KG1 (cell line): ENCODE data around the gene CKLF.

Source experiments
- DNase-seq: peaks from one replicate; lab custom pipeline; 2025; lab: John Stamatoyannopoulos, UW

Gene CKLF

DNA sequence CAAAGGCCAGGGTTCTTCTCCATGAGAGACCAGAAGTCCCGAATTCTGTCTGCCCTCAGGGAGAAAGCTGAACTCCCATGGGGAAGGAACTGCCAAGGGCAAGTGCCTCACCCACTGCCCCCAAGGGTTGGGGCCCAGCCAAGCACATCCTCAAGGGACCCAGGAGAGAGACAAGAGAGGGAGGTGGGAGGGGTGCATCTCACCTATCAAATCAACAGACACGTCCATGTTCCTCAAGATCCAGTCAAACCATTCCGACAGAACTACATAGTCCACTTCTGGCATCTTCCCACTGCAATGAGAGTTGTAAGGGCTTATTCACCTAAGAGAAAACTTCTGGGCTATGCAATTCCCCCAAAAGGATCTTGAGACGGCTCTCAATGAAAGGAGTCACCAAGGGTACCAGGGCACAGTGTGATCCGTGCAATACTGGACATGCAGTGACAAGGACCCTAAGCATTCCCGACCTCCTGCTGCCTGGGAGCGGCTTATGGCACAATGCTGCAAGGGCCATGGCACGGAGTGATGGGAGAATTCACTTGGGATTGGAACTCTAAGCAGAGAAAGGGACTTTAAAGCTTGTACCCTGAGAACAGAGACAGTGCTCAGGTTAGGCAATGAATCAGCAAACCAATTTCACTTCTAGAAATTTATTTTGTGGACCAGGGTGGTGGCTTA lies 34.7 kb upstream of the CKLF start:
- no peak for DNase-seq

DNA sequence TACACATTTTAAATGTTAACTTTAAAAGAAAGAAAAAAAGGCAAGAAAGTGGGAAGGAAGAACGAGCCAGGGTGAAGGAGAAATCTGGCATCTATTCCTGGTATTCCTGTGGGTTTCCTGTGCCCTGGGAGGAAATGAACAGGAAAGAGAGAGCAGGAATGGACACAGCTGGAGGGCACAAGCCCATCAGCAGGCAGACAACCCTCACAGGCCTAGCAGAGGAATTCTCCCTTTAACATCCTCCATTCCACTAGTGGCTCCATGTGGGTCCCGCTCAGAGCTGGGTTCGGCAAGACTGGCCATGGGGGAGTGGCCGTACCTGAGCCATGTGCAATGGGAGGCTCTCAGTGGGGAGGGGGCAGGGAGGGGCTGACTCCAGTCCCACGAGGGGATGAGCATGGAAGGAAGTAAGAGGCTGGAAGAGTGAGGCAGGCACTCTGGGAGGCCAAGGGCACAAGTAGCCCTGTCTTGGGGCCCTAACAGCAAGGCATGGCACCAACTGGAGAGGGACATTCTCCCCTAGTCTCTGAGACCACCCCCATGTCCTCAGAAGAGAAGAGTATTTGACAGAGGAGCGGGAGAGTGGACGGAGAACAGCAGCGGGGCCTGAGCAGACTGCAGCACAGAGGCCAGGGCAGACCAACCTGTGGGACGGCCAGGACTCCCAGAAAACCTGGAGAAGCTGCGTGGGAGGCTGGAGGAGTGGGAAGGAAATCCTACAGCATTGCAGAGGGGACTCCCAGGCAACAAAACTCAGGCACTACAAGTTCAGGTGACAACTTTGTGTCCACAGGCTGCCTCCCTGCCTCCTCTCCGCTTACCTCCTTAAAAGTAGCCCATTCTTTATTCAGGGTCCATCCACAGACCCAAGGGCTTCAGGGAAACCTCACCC lies 32.6 kb upstream of the CKLF start:
- DNase-seq: no peak

DNA sequence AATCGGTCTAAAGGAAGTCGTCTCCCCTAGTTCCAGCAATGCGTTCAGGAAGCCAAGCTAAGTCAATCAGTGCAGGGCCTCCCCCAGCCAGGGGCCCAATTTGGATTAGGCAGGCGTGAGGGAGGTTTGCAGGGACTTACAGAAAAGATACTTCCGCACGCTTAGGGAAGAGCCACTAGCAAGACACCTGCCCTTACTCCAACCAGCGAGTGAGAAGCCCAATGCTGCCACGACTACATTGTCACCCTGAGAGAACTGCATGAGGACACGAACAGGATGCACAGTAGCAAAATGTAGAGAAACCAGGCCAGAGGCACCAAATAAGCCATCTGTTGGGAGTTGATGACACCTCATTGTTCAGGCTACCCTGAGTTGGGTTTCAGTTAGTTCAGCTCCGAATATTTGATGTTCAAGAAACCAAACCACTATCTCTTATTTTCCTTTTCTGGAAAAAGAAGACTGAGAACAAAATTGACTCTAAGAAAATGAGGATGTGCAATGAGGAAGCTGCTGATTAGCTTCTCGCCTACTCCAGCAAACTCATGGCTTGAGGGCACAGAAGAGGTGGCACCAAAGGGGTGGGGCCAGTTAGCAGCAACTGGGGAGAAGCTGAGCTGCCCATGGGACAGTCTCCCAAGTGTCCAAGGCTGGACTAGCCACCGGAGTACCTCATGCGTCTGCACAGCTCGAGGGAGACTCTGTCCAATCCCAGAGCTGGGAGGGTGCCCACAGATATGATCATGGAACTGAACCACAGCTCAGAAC lies 31.8 kb upstream of the CKLF start:
- DNase-seq: peak; percentile 61

DNA sequence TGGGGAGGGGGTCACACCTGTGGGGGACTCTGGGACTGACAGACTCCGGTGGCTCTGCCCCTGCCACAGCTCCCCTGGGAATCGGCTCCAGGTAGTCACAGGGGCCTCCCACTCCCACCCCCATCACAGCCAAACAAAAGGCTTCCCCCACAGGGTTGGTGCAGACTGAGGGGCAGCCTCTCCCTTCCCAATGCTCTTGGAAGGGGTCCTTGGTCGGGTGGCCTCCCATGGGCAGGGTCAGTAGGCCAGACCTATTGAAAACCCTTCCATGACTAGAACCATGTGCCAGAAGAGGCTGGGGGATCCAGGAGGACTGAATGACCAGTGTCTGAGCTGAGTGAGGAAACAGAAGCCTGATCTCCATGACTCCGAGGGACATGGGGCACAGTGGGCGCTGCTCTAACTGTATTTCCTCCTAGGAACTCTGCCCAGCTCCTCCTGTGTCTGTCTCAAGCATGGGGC lies 31.1 kb upstream of the CKLF start:
- DNase-seq: no peak

DNA sequence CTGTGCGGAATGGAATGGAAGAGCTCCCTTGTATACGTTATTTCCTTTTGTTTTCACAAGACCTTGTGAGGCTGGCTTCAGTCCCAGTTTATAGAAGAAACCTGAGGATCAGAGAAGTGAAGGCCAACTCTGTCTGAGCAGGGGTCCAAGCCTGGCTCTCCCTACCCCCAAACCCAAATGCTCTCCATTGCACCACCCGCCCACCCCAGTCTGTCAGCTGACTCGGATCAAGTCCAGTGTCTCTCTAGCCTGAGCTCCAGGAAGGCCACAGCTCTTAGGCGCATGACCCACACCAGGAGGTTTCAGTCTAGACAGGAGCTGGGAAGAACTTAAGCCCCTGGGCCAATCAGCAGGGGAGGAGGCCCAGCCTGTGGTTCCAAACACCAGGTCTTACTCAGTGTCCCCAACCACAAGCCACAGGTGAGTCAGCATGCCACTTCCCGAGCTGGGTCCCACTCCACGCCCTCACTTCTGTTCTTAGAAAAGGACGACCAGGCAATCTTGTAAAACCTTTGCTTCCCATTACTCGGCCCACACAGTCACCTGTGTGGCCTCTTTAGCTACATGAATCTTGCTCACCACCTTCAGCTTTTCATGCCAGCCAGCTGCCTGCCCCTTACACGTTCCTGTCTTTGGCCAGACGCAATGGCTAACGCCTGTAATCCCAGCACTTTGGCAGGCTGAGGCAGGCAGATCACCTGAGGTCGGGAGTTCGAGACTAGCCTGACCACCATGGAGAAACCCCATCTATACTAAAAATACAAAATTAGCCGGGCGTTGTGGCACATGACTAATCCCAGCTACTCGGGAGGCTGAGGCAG lies 30.2 kb upstream of the CKLF start:
- peak; percentile 61 for DNase-seq

DNA sequence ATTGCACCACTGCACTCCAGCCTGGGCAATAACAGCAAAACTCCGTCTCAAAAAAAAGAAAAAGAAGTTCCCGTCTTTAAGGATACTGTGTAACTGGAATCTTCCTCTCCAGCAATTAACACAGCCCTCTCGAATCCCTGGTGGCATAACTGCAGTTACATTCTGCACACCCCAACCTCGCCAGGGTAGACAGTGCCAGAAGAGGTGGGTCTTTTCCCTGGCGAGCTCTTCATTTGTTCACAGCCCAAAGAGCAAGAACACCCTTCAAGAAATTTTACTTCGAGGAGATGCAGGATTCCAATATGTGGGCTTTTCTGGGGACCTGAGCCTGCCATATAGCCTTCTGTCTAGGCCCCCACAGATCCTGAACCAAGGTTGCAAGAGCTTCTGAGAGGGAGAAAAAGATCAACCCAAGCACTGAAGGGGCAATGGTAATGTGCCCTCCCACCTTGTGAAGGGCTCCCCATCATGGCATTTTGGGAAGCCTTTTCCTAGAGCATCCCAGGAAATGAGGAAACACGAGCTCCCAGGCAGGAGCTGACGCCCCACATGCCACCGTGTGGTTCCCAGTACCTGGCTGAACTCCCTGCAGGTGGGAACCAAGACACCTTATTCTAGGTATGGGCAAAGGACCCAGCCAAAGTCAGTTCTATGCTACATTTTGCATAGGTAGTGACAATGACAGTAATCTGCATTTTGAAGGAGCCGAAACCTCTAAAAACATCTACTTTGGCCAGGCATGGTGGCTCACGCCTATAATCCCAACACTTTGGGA lies 29.4 kb upstream of the CKLF start:
- DNase-seq: no peak

DNA sequence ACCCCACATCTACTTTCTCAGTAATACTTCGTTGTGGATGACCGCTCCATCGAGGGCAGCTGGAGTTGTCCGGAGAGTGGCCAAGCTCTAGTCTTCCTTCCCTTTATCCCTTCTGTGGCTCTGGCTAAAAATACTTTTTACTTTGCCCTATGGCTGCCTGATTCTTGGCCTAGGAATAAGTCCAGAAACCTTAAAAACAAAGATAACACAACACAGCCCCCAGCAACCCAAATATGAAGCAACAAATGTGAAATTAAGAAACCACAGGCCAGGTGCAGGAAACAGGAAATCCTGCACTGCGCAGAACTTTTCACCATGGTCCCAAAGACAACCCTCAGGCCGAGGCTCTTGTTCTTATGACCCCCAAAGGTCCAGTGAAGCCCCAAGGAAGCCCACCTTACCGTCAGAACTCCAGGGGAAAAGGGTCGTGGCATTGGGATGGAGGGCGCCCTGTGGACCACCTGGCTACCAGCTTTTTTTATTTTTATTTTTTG lies 28.5 kb upstream of the CKLF start:
- DNase-seq: peak; percentile 58

DNA sequence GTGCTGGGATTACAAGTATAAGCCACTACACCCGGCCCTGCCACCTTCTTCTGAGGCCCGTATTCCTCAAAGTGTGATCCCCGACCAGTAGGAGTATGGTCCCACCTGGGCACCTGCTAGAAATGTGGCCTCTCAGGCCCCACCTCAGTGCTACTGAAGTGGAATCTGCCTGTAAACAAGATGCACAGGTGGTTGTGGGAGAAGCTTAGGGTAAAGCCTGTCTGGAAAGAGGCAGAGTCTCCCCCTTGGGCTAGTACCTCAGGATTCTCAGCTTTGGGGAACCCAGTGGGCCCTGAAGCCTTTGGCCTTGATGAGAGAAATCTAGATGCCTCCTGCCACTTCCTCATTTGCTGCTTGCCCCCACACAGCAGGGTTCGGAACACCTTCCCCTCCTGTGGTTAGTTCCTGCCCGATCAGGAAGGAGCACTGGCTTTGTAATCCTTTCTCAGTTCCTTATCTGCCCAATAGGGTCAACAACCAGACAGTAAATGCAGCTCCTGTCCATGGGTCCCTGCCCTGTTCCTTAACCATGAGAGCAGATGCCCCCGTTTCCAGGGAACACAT lies 27.7 kb upstream of the CKLF start:
- DNase-seq: peak; percentile 77

DNA sequence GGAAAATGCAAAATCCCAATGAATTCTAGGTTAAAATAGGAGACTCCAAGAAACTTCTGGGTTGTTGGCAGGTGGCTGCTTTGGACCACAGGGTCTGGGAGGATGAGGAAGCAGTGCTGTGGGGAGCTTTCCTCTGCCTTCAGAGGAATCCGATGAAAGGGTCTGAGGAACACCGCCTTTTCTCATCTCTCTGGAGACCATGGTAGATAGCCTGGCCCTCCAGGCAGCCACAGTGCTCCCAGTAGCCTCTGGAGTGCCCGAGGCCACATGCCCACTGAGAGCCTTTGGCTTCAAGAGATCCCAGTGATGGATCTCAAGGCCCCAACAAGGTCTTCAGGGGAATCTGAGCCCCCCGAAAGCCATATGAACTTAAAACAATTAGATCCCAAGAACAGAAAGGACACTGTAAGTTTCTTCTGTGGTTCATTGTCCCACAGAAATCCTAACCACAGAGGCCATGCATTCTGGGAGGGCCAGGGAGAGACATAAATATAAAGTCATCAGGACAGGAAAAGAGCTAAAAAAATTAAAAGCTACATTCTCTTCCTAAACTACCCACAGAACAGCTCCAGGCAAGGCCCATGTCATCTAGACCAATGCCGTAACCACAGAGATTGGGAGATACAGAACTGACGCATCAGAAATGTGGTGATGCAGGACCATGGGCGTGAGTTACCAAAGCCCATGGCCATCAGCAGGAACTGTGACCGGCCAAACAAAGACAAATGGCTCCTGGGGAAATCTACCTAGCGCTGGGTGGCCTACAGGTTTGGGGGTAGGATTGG lies 26.8 kb upstream of the CKLF start:
- peak; percentile 23 for DNase-seq

DNA sequence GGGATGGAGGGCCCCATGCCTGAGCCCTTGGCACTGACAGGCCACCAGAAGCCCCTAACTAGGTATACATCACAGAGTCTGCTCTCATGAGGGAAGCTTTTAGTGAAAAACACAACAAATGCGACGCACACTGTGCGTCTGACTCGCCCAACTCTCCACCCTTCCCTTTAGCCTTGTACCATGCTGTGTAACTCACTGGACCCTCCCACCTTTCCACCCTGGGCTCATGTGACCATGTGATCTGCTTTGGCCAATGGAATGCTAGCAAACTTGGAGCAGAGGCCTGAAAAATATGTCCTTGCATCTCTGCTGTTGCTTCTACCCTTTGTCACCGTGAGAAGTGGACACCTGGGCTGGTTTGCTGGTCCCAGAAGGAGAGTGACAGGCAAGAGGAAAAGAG lies 24.1 kb upstream of the CKLF start:
- no peak for DNase-seq

DNA sequence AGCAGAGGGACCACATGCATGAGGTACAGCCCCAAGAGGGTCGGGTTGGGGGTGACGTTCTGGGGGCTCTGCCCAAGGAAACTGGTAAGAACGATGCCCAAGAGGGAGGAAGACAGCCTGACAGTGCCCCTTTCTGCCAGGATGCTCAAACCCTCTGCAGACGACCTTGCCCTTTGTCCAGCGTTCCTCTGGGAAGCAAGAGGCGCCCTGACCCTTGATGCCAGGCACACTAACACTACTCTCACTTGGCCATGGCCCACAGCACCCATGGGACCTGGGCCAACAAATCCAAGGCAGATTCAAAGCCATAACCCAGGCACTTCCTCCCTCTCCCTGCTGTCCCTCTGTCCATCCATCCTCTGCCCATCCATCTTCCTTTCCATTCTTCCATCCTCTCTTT lies 22.9 kb upstream of the CKLF start:
- no peak for DNase-seq

DNA sequence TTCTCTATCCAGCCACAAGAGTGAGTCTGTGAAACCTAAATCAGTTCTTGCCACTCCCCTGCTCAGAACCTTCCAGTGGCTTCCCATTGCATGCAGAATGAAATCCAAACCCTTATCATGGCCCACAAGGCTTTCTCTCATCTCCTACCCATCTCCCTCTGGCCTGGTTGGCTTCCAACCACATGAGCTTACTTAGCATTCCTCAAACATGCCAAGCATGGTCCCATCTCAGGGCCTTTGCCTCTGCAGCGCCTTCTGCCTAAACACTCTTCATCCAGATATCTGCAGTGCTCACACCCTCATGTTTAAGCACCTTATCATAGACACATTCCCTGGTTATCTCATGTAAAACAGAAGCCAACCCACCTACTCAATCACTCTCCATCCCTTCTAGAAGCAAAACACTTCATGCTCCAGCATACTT lies 18.0 kb upstream of the CKLF start:
- DNase-seq: no peak

DNA sequence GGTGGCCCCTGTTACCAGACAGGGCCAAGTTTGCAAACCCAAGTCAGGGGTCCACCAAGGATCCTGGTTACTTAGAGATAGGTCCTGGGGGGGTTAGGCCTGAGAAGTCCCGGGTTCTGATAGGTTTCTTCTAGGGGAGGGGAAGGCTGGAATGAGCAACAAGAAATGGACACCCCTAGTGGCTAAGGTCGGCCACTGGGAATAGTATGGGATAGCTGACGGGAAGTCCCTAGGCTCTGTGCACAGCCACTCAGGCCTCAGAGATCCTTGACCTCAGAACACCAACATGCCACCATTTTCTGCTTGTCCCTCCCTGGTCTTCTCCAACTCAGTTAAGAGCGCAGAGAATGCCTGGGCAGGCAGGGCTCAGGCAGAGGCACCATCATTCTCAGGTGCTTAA lies 15.9 kb upstream of the CKLF start:
- no peak for DNase-seq

DNA sequence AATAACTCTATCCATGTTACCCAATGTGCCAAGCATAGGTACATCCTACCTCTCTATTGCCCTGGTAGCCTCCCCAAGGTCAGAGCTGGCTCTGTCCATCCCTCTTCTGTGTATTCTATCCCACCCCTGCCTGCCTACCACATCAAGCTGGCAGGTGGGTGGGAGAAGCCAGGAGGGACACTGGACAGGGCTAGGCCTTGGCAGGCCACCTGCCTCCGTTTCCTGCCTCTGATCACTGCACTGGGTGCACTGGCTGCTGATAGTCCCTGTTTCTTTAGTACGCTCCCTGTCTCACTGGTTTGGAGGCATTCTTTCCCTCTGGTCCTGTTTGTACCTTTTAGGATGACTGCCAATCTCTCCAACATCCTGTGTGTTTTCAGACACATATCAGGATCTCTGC lies 15.1 kb upstream of the CKLF start:
- no peak for DNase-seq

DNA sequence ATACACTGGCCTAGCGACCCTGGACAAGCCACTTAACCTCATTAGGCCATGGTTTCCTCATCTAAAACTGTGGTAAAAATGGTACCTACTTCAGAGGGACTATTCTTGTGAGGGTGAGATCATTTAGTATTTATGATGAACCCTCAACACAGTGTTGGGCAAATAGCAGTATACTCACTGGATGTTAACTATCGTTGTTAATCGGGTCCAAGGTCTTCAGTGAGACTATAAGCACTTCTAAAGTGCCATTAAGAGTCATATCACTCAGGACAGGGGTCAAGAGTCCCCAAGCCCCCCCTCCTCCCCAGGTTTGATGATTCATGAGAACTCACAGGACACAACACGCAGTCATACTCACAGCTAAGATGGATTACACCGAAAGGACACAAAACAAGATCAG lies 13.5 kb upstream of the CKLF start:
- DNase-seq: no peak

DNA sequence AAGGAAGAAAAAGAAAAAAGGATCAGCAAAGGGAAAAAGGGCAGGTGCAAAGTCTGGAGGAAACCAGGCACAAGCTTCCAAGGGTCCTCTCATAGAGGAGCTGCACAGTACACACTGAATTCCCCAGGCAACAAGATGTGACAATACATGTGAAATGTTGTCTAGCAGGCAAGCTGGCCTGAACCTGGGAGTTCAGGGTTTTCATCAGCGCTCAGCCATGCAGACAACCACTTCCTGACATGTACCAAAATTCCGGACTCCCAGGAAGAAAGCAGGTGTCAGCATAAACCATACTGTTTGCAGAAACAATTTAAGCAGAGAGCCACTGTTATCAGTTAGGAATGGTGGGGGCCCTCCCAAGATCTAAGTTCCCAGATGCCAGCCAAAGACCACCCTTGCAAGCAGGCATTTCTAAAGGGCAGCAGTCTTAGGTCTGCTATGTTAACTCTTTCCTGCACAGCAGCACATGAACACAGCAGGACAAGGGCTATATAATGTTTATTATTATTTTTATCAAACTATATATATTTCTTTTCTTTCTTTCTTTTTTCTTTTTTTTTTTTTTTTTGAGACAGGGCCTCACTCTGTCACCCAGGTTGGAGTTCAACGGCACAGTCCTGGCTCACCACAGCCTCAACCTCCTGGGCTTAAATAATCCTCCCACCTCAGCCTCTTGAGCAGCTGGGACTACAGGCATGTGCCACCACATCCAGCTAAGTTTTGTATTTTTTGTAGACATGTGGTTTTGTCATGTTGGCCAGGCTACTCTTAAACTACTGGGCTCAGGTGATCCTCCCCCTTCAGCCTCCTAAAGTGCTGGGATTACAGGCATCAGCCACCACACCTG lies 12.5 kb upstream of the CKLF start:
- no peak for DNase-seq

DNA sequence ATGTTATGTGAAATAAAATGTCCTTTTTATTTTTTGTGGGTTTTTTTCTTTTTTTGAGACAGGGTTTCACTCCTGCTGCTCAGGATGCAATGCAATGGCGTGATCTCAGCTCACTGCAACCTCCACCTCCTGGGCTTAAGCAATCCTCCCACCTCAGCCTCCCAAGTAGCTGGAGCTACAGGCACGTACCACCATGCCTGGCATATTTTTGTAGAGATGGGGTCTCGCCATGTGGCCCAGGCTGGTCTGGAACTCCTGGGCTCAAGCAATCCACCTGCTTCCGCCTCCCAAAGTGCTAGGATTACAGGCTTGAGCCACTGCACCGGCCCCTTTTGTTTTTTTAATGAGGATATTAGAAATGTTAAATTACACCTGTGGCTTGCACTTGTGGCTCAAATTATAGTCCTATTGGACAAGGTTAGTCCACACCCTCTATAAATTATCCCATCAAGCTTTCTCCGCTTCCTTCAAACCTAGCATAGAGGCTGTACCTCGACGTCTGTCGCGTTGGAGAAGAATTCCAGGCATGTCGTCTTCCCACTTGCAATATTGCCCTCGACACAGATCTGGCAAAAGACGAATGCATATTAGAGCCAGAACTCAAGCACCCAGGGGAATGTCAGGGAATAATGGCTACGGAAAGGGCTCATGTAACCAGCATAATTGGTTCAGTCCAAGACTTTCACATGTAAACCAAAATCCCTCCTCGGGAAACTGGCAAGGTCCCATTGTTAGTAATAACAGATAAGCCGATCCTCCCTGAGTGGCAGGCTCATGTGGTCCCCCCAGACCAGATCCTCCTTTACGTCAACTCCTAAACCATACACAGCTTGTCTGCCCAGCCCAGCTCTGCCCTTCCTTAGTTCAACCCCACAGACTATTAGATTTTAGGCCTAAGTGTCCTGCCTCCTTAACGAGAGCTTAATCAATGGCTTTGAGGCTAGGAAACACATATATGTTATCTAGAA lies 10.7 kb upstream of the CKLF start:
- no peak for DNase-seq

DNA sequence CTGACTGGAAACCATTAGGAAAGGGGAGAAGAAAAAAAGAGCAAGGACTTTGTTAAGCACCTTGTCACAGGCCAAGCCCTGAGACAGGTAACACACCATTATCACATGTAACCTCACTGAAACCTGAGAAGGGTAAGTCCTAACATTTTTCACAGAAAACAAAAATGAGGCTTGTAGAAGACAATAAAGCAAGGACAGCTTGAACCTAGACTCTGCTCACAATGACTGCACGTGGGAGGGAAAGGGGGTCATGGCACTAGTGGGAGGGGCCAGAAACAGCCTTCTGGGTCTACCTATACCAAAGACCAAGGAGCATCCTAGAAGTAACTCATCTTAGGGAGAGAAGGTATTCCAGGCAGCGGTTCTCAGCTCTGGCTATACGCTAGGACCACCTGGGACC lies 10.0 kb upstream of the CKLF start:
- no peak for DNase-seq
